GM08714 (cell line): ENCODE measurements around the gene MRNIP.

Experiments used
- H3K4me3 ChIP-seq: fragments of 200-500 bp; sonication (Bioruptor generic); 2 replicates; pipeline ENCODE4 v1.5.1; 2014; ENCODE audit warnings: mild to moderate bottlenecking, low read length, inconsistent platforms
- ZNF274 ChIP-seq: IDR thresholded peaks from 2 replicates; pipeline ENCODE4 v1.6.1; 2012; ENCODE audit warnings: mild to moderate bottlenecking, low read depth, low read length

Gene MRNIP

GRCh38 chr5:179829732-179830435 is 28.7 kb downstream of the MRNIP start:
- TF ChIP-seq ZNF274 = no peak
- H3K4me3 ChIP-seq = no peak overlapping the region

DNA sequence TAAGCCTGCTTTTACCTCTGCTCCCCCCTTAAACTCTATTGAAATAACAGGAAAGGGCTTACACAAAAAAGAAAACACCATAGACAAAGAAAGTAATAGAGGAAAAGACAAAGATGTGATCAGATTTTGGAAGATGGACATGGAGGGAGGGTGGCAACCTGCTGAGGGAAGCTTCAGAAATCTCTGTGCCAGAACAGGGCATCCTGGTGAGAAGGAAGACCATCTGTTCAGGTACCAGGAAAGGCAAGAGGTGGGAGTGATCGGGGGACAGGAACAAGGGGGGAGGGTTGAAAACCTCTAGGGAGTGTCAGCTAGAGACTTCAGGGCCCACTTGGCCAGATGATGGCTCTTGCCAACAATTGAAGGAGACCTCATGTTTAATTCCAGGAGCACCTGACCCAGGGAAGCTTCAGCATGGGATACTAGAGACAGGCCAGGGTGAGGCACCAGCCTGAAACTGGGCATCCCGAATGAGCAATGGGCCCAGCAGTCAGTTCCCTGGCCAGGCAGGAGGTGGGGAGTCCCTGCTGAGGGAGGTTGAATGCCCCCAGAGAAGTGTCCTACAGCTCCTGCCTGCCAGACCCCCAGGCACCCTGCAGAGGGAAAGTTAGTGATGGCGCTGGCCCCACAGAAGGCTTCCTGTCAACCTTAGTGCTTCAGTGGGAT is 29.7 kb downstream of the MRNIP start:
- no peak for TF ChIP-seq ZNF274

GRCh38 chr5:179827680-179828079 is 30.9 kb downstream of the MRNIP start:
- no peak overlapping the region for H3K4me3 ChIP-seq
- no peak for TF ChIP-seq ZNF274

More for the DNA sequence above, 29.7 kb downstream of the MRNIP start:
- no peak overlapping the region for H3K4me3 ChIP-seq

GRCh38 chr5:179825655-179826182 is 32.9 kb downstream of the MRNIP start:
- no peak for TF ChIP-seq ZNF274
- H3K4me3 ChIP-seq = no peak overlapping the region

DNA sequence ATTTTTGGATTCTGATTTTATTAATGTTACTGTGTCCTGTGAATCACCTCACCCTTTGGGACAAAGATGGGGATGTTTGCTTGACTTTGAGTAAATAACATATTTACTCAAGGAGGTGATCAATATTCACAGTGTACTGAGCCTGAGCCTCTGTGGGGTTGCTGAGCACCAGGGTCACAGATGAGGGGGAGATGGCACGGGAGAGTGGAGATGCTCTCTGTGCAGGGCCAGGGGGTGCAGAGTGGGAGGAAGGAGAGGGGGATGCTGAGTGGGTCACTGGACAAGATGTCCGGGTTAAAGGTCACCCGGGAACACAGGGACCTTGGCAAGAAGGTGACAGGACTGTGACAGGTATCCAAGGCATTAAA is 33.9 kb downstream of the MRNIP start:
- no peak overlapping the region for H3K4me3 ChIP-seq

GRCh38 chr5:179823937-179824744 is 34.5 kb downstream of the MRNIP start:
- TF ChIP-seq ZNF274 = no peak
- no peak overlapping the region for H3K4me3 ChIP-seq

More for the DNA sequence above, 33.9 kb downstream of the MRNIP start:
- no peak for TF ChIP-seq ZNF274

- H3K4me3 ChIP-seq = no peak overlapping the region
- TF ChIP-seq ZNF274 = no peak
Measured at GRCh38 chr5:179822444-179822990, 36.1 kb downstream of the MRNIP start.

- no peak for TF ChIP-seq ZNF274
- 0 out of 2 replicates have a peak overlapping the region, but pooled peaks have one; percentile 94 for H3K4me3 ChIP-seq
Measured at GRCh38 chr5:179822059-179822432, 36.6 kb downstream of the MRNIP start.

GRCh38 chr5:179821298-179822058 is 37.1 kb downstream of the MRNIP start:
- peak overlapping the region; percentile 94 for H3K4me3 ChIP-seq
- no peak for TF ChIP-seq ZNF274

DNA sequence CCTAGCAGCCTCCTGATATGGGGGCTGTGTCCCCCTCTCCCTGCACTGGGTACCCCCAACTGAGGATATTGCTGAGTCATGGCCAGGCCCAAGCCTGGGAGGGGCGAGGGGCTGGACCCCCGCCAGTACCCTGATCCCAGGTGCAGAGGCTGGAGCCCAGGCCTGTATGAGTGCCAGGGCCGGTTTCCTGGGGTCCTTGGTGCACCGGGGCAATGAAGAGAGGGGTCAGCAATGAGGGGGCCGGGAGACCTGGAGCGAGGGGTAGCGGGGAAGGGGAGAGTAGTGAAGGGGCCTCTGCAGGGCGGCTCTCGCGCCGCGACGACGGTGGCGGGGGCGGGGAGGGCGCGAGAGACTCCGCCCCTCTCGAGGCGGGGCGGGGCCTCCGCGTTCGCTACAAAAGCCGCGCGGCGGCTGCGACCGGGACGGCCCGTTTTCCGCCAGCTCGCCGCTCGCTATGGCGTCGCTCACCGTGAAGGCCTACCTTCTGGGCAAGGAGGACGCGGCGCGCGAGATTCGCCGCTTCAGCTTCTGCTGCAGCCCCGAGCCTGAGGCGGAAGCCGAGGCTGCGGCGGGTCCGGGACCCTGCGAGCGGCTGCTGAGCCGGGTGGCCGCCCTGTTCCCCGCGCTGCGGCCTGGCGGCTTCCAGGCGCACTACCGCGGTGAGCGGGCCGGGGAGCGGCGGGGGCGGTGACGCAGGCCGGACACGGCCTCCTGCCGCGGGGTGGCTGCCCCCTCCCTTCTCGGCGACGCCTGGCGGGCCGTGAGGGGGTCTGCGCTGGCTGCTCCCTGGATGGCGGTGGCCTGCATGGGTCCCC is 37.9 kb downstream of the MRNIP start, which contains the start of gene SQSTM1:
Gene SQSTM1, plus strand, starts transcription at position 423 of the 815 bp plus-strand sequence. Its CDS starts 32 bp downstream, at position 455.
- no peak for TF ChIP-seq ZNF274
- peak within 1 kb of the TSS; percentile 94 for H3K4me3 ChIP-seq

GRCh38 chr5:179820127-179820482 is 38.5 kb downstream of the MRNIP start:
- H3K4me3 ChIP-seq = peak overlapping the region; percentile 43; the same call in 1 of the 2 replicates
- no peak for TF ChIP-seq ZNF274

DNA sequence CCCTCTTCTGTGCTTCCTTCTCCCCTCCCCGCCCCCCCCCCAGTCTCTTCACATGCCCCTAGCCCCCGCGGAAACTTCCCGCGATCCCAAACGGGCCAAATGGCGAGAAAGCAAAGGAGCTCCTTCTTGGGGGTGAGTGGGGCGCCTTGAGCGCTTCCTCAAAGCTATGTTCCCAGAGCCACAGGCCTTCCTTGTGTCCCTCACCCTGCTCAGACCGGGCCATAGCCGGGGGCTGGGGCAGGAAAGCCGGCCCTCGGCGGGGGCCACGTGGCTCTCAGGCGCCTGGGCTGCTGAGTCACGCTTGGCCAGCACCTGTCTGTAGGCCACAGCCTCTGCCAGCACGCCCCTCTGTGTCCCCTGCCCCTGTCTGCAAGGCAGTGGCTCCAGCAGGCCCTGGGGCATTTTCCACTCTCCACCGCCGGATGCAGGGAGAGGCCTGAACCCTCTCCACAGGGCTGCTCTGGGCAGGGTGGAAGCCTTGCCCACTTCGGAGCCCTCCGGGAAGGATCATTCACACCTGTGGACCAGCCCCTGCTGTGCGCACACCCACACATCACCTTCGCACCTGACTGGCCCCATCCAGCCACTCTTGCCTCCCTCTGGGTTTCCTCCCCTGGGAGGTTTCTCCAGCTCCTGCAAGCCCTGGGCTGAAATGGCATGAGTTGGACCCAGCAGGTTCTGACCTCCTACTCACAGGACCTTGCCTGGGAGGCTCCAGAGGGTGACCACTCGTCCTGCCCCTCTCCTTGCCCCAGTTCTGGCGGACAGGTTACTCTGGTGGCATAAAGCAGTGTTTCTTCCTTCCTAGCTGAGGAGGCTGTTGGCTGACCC is 39.1 kb downstream of the MRNIP start:
- H3K4me3 ChIP-seq = no peak overlapping the region
- TF ChIP-seq ZNF274 = no peak
